GM12878 (cell line): ENCODE measurements around the gene UGT2A3. TPM values are rescaled to one million over a fixed set of nuclear protein-coding genes. Genes with fewer than 3 reads are reported as not detected.

Experiments used
- ATAC-seq: fragments of 200-7000 bp; cut with Tn5 transposase; 3 replicates; pipeline ENCODE4 v1.9.1; 2020; ENCODE audit warnings: mild to moderate bottlenecking, moderate library complexity
- BruUV-seq: library from RNA; stranded (reverse); fragments of 400-500 nt; replicated peaks from 2 replicates; lab custom pipeline; 2021; lab: Mats Ljungman, UMichigan
- CTCF ChIA-PET: fragments of 300-600 bp; sonication (Branson Sonifier 250); formaldehyde crosslinking; extraction: SDS; loops from one replicate; lab custom pipeline; 2021; ENCODE audit warnings: inconsistent platforms; lab: Yijun Ruan, JAX
- POLR2A ChIA-PET: fragments of 350-600 bp; formaldehyde crosslinking; extraction: SDS; loops from one replicate; lab custom pipeline; 2021; ENCODE audit warnings: inconsistent platforms; lab: Charles Lee
- RAD21 ChIA-PET: fragments of 300-600 bp; sonication (Branson Sonifier 250); formaldehyde crosslinking; loops from one replicate; lab custom pipeline; 2023; ENCODE audit warnings: antibody characterized with exemption; ENCODE audit not compliant: unreplicated experiment; lab: Charles Lee
- SMC1A ChIA-PET: fragments of 300-600 bp; sonication (Branson Sonifier 250); formaldehyde crosslinking; loops from one replicate; lab custom pipeline; 2023; ENCODE audit not compliant: unreplicated experiment, uncharacterized antibody; lab: Charles Lee
- DNase-seq: peaks from one replicate; pipeline ENCODE4 v3.0.0-alpha.2; 2011; ENCODE audit warnings: low read depth, low spot score
- FAIRE-seq: peaks from 3 replicates; lab custom pipeline; 2011; peaks lifted over from hg19 to GRCh38; lab: Jason Lieb, UNC
- H2AFZ ChIP-seq: 2 replicates; pipeline ENCODE4 v1.6.0; 2011; ENCODE audit warnings: low read depth, low read length, control low read depth; ENCODE audit not compliant: control insufficient read depth
- H3K27ac ChIP-seq: 2 replicates; pipeline ENCODE4 v1.5.1; 2011; ENCODE audit warnings: control low read depth; ENCODE audit not compliant: control insufficient read depth, insufficient read depth
- H3K27me3 ChIP-seq, 2 experiments: replicated peaks in 1 of 2; 2 replicates each; pipeline versions ENCODE4 v1.6.0 to v1.6.1; 2011; ENCODE audit warnings: low read length in 1 of 2; ENCODE audit not compliant: control insufficient read depth in 2 of 2, insufficient read depth in 2 of 2
- H3K36me3 ChIP-seq, 2 experiments: 2 replicates each; pipeline ENCODE4 v1.5.1; 2011; ENCODE audit warnings: low read length in 1 of 2; ENCODE audit not compliant: control insufficient read depth in 2 of 2, insufficient read depth in 2 of 2
- H3K4me1 ChIP-seq: 2 replicates; pipeline ENCODE4 v1.6.1; 2011; ENCODE audit warnings: mild to moderate bottlenecking, low read length, moderate library complexity, mixed read lengths; ENCODE audit not compliant: control insufficient read depth, insufficient read depth
- H3K4me2 ChIP-seq: 2 replicates; pipeline ENCODE4 v1.6.0; 2011; ENCODE audit warnings: control low read depth; ENCODE audit not compliant: control insufficient read depth, insufficient read depth
- H3K4me3 ChIP-seq: fragments of 200-600 bp; sonication (generic); 2 replicates; pipeline ENCODE4 v1.5.1; 2016
- H3K79me2 ChIP-seq: 2 replicates; pipeline ENCODE4 v1.6.0; 2011; ENCODE audit warnings: low read length; ENCODE audit not compliant: control insufficient read depth, insufficient read depth
- H3K9ac ChIP-seq: 2 replicates; pipeline ENCODE4 v1.8.0; 2011; ENCODE audit warnings: low read length, control low read depth, mixed read lengths; ENCODE audit not compliant: control insufficient read depth, insufficient read depth
- H3K9me3 ChIP-seq: replicated peaks from 3 replicates; pipeline ENCODE4 v1.5.1; 2011; ENCODE audit warnings: mild to moderate bottlenecking, low read length; ENCODE audit not compliant: control insufficient read depth, insufficient read depth
- H4K20me1 ChIP-seq: 2 replicates; pipeline ENCODE4 v1.6.0; 2011; ENCODE audit not compliant: control insufficient read depth, insufficient read depth
- BHLHE40 ChIP-seq, 2 experiments: fragments of 450-650 bp in 1 of 2; IDR thresholded peaks; 2 replicates each; pipeline ENCODE4 v1.6.1; 2011 to 2017; ENCODE audit warnings: low read depth in 2 of 2, borderline replicate concordance in 1 of 2, improper control_type of control experiment in 1 of 2, low read length in 1 of 2, mild to moderate bottlenecking in 1 of 2
- CHD2 ChIP-seq: IDR thresholded peaks from 2 replicates; pipeline ENCODE4 v1.6.1; 2011; ENCODE audit warnings: low read depth, low read length, improper control_type of control experiment, borderline replicate concordance
- CREM ChIP-seq: IDR thresholded peaks from 2 replicates; pipeline ENCODE4 v1.6.1; 2014; ENCODE audit warnings: antibody characterized with exemption, low read depth
- EED ChIP-seq: sonication (generic); IDR thresholded peaks from 2 replicates; pipeline ENCODE4 v1.6.1; 2016; ENCODE audit warnings: antibody characterized with exemption, low read depth
- NBN ChIP-seq: fragments of 450-650 bp; IDR thresholded peaks from 2 replicates; pipeline ENCODE4 v1.6.1; 2016
- NFYB ChIP-seq: IDR thresholded peaks from 2 replicates; pipeline ENCODE4 v1.6.1; 2011; ENCODE audit warnings: low read depth, mild to moderate bottlenecking, low read length, improper control_type of control experiment, moderate library complexity; ENCODE audit not compliant: insufficient read depth
- RAD21 ChIP-seq: IDR thresholded peaks from 2 replicates; pipeline ENCODE4 v1.6.1; 2011; ENCODE audit warnings: mild to moderate bottlenecking, low read depth, low read length, moderate library complexity; ENCODE audit not compliant: insufficient read depth
- RB1 ChIP-seq: fragments of 450-650 bp; formaldehyde crosslinking; IDR thresholded peaks from 2 replicates; pipeline ENCODE4 v1.6.1; 2017; ENCODE audit warnings: mild to moderate bottlenecking, borderline replicate concordance
- SMARCA5 ChIP-seq: fragments of 450-650 bp; IDR thresholded peaks from 2 replicates; pipeline ENCODE4 v1.6.1; 2017; ENCODE audit warnings: mild to moderate bottlenecking
- STAT1 ChIP-seq: fragments of 450-650 bp; conservative IDR thresholded peaks from 2 replicates; pipeline ENCODE4 v1.6.1; 2014; ENCODE audit warnings: antibody characterized with exemption, mild to moderate bottlenecking
- STAT3 ChIP-seq: IDR thresholded peaks from 2 replicates; pipeline ENCODE4 v1.6.1; 2011; ENCODE audit warnings: low read depth, low read length, improper control_type of control experiment
- SUZ12 ChIP-seq: fragments of 200-600 bp; sonication (generic); IDR thresholded peaks from one replicate; pipeline ENCODE4 v1.6.1; 2018; ENCODE audit warnings: antibody characterized with exemption, mild to moderate bottlenecking; ENCODE audit not compliant: unreplicated experiment
- WGBS: methylation state at CpG from one replicate; pipeline ENCODE4 v1.1.6; 2016; ENCODE audit warnings: low lambda C conversion rate; ENCODE audit not compliant: insufficient replicate concordance, insufficient coverage; ENCODE audit errors: missing lambda C conversion rate; 5-methylcytosine and 5-hydroxymethylcytosine counted together
- in situ Hi-C: fragments of 300-500 bp; cut with MboI; formaldehyde crosslinking; loops from 9 replicates; pipeline ENCODE4 v1.14.3; 2018; ENCODE audit warnings: mixed read lengths
- intact Hi-C: fragments of 100-400 bp; cut with micrococcal nuclease; formaldehyde crosslinking; loops from one replicate; pipeline ENCODE4 v1.14.2; 2022; ENCODE audit not compliant: unreplicated experiment
- polyA plus RNA-seq, 11 experiments: library from polyadenylated mRNA; depleted of rRNA in 4 of 11; unstranded in 6 of 11; stranded (reverse) in 5 of 11; fragments of >200 nt; fragmentation: Nextera tagmentation in 4 of 11; fragmentation: Illumina TruSeq in 1 of 11; extraction: Ambion mirVana in 4 of 11; extraction: Trizol in 1 of 11; gene quantifications; 1 replicate in 1 of 11; 2 replicates in 10 of 11; pipeline versions ENCODE4 v1.2.1 to v1.2.3, GENCODE V29; 2011 to 2016; ENCODE audit warnings: inconsistent platforms in 2 of 11, missing spikeins in 2 of 11, low read depth in 1 of 11
- total RNA-seq, 4 experiments: library from RNA; depleted of rRNA in 3 of 4; stranded (reverse); fragments of >200 nt in 3 of 4; fragmentation: Illumina TruSeq in 1 of 4; extraction: Trizol in 1 of 4; gene quantifications; 2 replicates each; pipeline versions ENCODE4 v1.2.1 to v1.2.3, GENCODE V29; 2013 to 2021
- TF ChIP-seq, protein P1 (sequence below): fragments of 450-650 bp; IDR thresholded peaks from 2 replicates; pipeline ENCODE4 v1.6.1; 2018; ENCODE audit warnings: mild to moderate bottlenecking, low read depth, moderate library complexity; ENCODE audit not compliant: partially characterized antibody

UGT2A3 gene
- total and polyA plus RNA-seq, 10 of the 15 experiments (the other 5 are each of a cell fraction or from before 2014, with no cell fraction given), result 0.04 to 0.18 (median 0.09) TPM; not detected in 2

DNA sequence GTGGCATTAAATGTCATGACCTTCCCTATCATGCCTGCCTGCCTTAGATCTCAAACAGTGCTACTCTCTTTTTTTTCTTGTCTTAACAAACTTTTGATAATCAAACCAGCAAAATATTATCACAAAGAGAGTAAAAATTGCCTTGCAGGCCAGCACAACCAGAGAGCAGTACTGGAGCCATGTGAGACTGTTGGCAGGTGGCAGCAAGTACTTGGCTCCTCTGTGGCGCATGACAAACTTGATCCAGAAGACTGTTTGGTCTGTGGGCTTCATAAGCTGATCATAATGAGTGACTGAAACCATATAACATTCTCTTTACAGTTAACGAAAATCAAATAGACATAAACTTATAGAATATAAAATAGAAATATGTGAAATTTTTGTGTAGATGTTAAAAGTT lies 33.3 kb upstream of the UGT2A3 start (continued):
- TF ChIP-seq CHD2, result no peak

DNA sequence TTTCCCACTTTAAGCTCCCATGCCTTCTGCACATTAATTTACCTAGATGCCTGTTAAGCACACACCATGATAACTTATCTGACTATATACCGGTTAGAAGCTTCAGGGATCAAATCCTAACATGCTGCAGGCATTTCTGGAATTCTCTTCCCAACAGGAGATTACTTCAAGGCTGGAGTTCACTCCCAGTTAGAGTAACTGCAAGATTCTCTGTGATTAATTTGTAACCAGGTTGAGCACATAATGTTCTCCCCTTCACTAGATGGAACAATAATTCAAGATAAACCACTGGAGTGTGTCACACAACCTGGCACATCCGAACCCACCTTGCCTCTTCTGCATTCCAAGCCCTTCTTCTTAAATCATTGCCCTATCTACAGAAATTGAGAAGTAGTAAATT lies 11.8 kb upstream of the UGT2A3 start:
- WGBS, result 0% methylated on average over 2 of the region's 2 CpGs
- in situ Hi-C loops (no loop called here), intact Hi-C loops (no loop called here)
- no TSS peak for BruUV-seq
- ChIA-PET POLR2A (no interaction called here), RAD21 (interaction anchor here (1.0 kb wide), 1 partner anchor 94 kb away, joined by 3 read pairs; no protein-coding TSS in a partner anchor), SMC1A (interaction anchor here (0.6 to 1.7 kb wide), 2 partner anchors 10 to 171 kb away, joined by 3 to 9 read pairs; no protein-coding TSS in a partner anchor), CTCF (interaction anchor here (0.6 to 1.3 kb wide), 2 partner anchors 9 to 969 kb away, joined by 3 read pairs; no protein-coding TSS in a partner anchor)
- Histone ChIP-seq H3K4me1 (no peaks in the 10 kb centered on the region), H3K4me2 (no peak overlapping the region), H4K20me1 (no peaks in the 10 kb centered on the region), H3K9ac (no peak overlapping the region), H3K36me3 (no peaks in the 10 kb centered on the region), H3K27ac (no peak overlapping the region), H3K27me3 (no peaks in the 10 kb centered on the region), H2AFZ (no peak overlapping the region), H3K79me2 (no peaks in the 10 kb centered on the region), H3K4me3 (no peak overlapping the region), H3K9me3 (no peaks in the 10 kb centered on the region)
- FAIRE-seq (no peak), DNase-seq (no peak), ATAC-seq (no peak)
- no peak for TF ChIP-seq RAD21

DNA sequence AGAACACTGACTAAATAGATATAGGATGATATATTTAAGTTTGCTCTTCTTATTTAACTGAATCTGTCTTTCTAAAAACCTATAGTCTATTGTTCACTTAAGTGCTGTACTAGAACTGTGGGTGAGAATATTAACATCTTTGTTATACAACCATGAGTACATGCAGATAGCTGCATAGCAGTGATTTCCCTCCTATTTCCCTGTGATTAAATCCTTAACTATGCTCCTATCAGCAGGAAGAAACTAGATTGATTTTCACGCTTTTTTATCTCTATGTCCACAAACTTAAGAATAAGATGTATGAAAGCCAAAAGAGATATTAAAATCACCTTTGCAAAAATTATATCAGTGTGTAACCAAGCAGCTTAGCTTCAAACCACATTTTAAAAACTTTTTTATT lies 11.3 kb upstream of the UGT2A3 start:
- intact Hi-C loops (no loop called here), in situ Hi-C loops (no loop called here)
- H3K4me2 ChIP-seq, result no peak overlapping the region
- no peaks in the 10 kb centered on the region for H3K79me2 ChIP-seq
- no peaks in the 10 kb centered on the region for H4K20me1 ChIP-seq
- no peak for FAIRE-seq
- H3K4me1 ChIP-seq, result no peaks in the 10 kb centered on the region
- no peaks in the 10 kb centered on the region for H3K9me3 ChIP-seq
- H3K27ac ChIP-seq, result no peak overlapping the region
- ChIA-PET POLR2A (no interaction called here), RAD21 (interaction anchor here (1.0 kb wide), 1 partner anchor 95 kb away, joined by 3 read pairs; no protein-coding TSS in a partner anchor), CTCF (interaction anchor here (0.6 to 1.3 kb wide), 2 partner anchors 9 to 970 kb away, joined by 3 read pairs; no protein-coding TSS in a partner anchor), SMC1A (interaction anchor here (0.6 to 1.7 kb wide), 3 partner anchors 9 to 171 kb away, joined by 3 to 9 read pairs (median 3); no protein-coding TSS in a partner anchor)
- no peak overlapping the region for H3K9ac ChIP-seq
- H3K27me3 ChIP-seq, result no peaks in the 10 kb centered on the region
- BruUV-seq, result no TSS peak
- no peak overlapping the region for H2AFZ ChIP-seq
- 0% methylated on average over 1 of the region's 1 CpG for whole genome bisulfite sequencing
- no peak for ATAC-seq
- no peak for DNase-seq
- H3K4me3 ChIP-seq, result no peak overlapping the region
- H3K36me3 ChIP-seq, result no peaks in the 10 kb centered on the region
- TF ChIP-seq BHLHE40 (IDR thresholded peaks at IDR 0.05; ENCODE audit: borderline replicate concordance in 1 of 2, low read depth in 2 of 2, low read length in 1 of 2) (no peak), CREM (no peak), NBN (no peak), EED (no peak), SUZ12 (no peak), STAT3 (no peak), STAT1 (no peak), RB1 (no peak), NFYB (no peak), SMARCA5 (no peak)
- TF ChIP-seq, protein P1, sequence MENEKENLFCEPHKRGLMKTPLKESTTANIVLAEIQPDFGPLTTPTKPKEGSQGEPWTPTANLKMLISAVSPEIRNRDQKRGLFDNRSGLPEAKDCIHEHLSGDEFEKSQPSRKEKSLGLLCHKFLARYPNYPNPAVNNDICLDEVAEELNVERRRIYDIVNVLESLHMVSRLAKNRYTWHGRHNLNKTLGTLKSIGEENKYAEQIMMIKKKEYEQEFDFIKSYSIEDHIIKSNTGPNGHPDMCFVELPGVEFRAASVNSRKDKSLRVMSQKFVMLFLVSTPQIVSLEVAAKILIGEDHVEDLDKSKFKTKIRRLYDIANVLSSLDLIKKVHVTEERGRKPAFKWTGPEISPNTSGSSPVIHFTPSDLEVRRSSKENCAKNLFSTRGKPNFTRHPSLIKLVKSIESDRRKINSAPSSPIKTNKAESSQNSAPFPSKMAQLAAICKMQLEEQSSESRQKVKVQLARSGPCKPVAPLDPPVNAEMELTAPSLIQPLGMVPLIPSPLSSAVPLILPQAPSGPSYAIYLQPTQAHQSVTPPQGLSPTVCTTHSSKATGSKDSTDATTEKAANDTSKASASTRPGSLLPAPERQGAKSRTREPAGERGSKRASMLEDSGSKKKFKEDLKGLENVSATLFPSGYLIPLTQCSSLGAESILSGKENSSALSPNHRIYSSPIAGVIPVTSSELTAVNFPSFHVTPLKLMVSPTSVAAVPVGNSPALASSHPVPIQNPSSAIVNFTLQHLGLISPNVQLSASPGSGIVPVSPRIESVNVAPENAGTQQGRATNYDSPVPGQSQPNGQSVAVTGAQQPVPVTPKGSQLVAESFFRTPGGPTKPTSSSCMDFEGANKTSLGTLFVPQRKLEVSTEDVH, result no peak
